AG04450 (cell line): ENCODE measurements around the gene ETV5. TPM values are rescaled to one million over a fixed set of nuclear protein-coding genes. Genes with fewer than 3 reads are reported as not detected.

Experiments
- CTCF ChIA-PET: fragments of 300-600, 350-600 bp; formaldehyde crosslinking; extraction: SDS; loops from one replicate; lab custom pipeline; 2022; ENCODE audit warnings: antibody characterized with exemption, inconsistent platforms; lab: Charles Lee
- POLR2A ChIA-PET: fragments of 350-600 bp; formaldehyde crosslinking; extraction: SDS; loops from one replicate; lab custom pipeline; 2021; ENCODE audit warnings: antibody characterized with exemption, inconsistent platforms; lab: Yijun Ruan, JAX
- DNase-seq: peaks from one replicate; pipeline ENCODE4 v3.0.0-alpha.2; 2011; ENCODE audit warnings: low read depth, low spot score
- H3K27ac ChIP-seq: one replicate; pipeline ENCODE4 v1.5.1; 2012; ENCODE audit warnings: low read depth, low read length, control low read depth
- H3K27me3 ChIP-seq: one replicate; pipeline ENCODE4 v1.6.0; 2012; ENCODE audit warnings: low read length; ENCODE audit not compliant: control insufficient read depth, insufficient read depth
- H3K4me3 ChIP-seq: 2 replicates; pipeline ENCODE4 v1.5.1; 2011; ENCODE audit warnings: mild to moderate bottlenecking, low read depth, low read length, control low read depth
- H3K9me3 ChIP-seq: 2 replicates; pipeline ENCODE4 v1.5.1; 2012; ENCODE audit warnings: low read length; ENCODE audit not compliant: control insufficient read depth, insufficient read depth
- polyA plus RNA-seq: library from polyadenylated mRNA; depleted of rRNA; stranded (reverse); fragments of >200 nt; gene quantifications from 2 replicates; pipeline ENCODE4 v1.2.3, GENCODE V29; 2011
- TF ChIP-seq, protein P1 (sequence below): IDR thresholded peaks from 2 replicates; pipeline ENCODE4 v1.5.1; 2011; ENCODE audit warnings: low read depth, low read length, control low read depth, inconsistent platforms

The ETV5 gene
- polyA plus RNA-seq, 1 experiment, result 33.7 TPM

DNA sequence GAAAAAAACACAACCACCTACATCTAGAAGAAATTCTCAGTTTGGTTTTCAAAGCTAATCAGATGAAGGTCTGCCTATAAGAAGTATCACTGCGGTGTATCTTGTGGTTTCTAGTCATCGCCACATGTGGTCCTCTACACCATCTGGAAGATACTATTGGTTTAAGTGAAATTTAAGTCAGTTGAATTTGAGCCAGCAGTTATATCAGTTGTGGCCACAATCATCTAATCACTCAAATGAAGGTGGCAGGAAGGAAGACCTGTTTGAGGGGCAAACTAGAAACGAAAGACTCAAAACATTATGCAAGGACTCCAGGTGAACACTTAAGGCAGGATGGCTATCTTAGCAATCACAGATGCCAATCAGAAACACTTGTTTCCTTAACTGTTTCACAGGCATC lies 48.7 kb downstream of the ETV5 start:
- ChIA-PET POLR2A (no interaction called here), CTCF (no interaction called here)
- Histone ChIP-seq H3K27ac (no peak overlapping the region), H3K4me3 (no peak overlapping the region), H3K27me3 (no peaks in the 10 kb centered on the region), H3K9me3 (no peaks in the 10 kb centered on the region)
- TF ChIP-seq, protein P1, sequence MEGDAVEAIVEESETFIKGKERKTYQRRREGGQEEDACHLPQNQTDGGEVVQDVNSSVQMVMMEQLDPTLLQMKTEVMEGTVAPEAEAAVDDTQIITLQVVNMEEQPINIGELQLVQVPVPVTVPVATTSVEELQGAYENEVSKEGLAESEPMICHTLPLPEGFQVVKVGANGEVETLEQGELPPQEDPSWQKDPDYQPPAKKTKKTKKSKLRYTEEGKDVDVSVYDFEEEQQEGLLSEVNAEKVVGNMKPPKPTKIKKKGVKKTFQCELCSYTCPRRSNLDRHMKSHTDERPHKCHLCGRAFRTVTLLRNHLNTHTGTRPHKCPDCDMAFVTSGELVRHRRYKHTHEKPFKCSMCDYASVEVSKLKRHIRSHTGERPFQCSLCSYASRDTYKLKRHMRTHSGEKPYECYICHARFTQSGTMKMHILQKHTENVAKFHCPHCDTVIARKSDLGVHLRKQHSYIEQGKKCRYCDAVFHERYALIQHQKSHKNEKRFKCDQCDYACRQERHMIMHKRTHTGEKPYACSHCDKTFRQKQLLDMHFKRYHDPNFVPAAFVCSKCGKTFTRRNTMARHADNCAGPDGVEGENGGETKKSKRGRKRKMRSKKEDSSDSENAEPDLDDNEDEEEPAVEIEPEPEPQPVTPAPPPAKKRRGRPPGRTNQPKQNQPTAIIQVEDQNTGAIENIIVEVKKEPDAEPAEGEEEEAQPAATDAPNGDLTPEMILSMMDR, result no peak
- DNase-seq, result no peak

GRCh38 chr3:186059192-186059591 lies 49.7 kb downstream of the ETV5 start:
- TF ChIP-seq, protein P1, result no peak
- no peak overlapping the region for H3K27ac ChIP-seq
- H3K9me3 ChIP-seq, result no peaks in the 10 kb centered on the region
- H3K27me3 ChIP-seq, result no peaks in the 10 kb centered on the region
- ChIA-PET CTCF (interaction anchor here (1.0 kb wide), 2 partner anchors 114 to 483 kb away, joined by 3 read pairs; no protein-coding TSS in a partner anchor), POLR2A (no interaction called here)
- no peak overlapping the region for H3K4me3 ChIP-seq
- DNase-seq, result no peak

DNA sequence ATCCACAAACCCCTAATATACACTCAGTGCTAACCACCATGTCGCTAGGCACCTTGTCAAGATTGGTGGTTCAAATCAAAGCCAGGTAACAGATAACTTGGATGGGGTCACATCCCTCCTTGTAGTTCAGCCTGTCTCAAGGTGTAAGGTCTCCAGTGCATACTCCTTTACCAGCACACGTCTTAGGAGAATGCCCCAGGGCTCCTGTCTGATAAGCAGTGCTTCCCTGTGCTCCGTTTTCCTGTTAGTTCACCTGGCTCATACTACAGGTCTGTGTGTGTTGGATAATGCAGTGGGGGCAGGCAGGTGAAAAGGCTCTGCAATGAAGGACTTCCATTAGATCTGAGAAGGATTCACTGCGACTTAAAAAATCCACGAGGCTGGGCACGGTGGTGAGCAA lies 50.7 kb downstream of the ETV5 start:
- Histone ChIP-seq H3K27ac (peak overlapping the region; percentile 84), H3K4me3 (no peak overlapping the region), H3K9me3 (no peaks in the 10 kb centered on the region), H3K27me3 (no peaks in the 10 kb centered on the region)
- DNase-seq, result no peak
- ChIA-PET CTCF (interaction anchor here (0.9 to 1.2 kb wide), 2 partner anchors 75 to 114 kb away, joined by 3 to 4 read pairs; no protein-coding TSS in a partner anchor), POLR2A (interaction anchor here (0.9 to 1.1 kb wide), 3 partner anchors 37 to 50 kb away, joined by 3 to 6 read pairs (median 5); no protein-coding TSS in a partner anchor)
- TF ChIP-seq, protein P1, result no peak

DNA sequence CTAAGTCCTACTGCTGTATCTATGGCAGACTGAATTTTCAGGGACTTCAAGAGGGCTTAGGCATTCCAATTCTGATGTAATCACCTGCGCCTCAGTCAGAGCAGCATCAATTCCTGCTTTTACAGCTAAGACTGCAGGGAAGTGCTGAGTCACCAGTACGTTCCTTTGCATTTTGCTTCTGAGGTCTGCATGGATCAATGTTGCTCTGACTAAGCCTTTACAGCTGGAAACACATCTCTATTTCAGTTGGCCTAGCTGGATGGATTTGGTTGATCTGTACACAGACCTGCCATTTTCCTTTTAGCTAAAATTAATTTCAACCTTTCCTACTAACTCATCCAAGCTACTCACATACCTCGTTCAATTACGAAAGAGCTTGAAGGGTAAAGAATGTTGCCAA lies 51.3 kb downstream of the ETV5 start:
- POLR2A ChIA-PET, result interaction anchor here (0.9 to 1.1 kb wide), 3 partner anchors 36 to 51 kb away, joined by 3 to 6 read pairs (median 5); no protein-coding TSS in a partner anchor
- Histone ChIP-seq H3K4me3 (no peak overlapping the region), H3K27me3 (no peaks in the 10 kb centered on the region), H3K27ac (peak overlapping the region; percentile 84), H3K9me3 (no peaks in the 10 kb centered on the region)
- peak; percentile 90 for DNase-seq
- TF ChIP-seq, protein P1, result no peak
- CTCF ChIA-PET, result interaction anchor here (0.9 to 1.2 kb wide), 2 partner anchors 74 to 114 kb away, joined by 3 to 4 read pairs; no protein-coding TSS in a partner anchor

DNA sequence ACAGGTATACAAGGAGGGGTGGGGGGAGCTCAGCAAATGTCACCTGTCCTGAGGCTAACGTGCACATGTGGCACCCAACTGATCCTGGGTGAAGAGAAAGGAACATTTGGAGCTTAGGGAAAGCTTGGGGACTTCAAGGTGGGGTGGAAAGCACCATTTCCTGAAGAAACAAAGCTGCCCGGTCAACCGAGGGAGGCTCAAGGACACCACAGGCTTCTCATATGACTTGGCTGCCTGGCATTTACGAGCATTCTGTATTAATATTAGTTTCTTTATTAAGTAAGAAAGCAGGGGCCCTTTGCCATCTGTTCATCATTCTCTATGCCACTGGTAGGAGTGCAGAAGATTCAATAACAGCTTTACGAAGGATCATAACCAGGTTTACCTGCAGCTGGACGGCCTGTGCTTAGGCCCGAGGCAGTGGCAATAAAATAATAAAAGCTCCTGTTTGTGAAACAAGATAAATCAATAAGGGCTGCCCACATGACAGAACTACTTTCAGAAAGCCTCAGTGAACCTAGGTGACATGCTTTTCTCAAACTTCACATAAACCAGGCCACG lies 54.0 kb downstream of the ETV5 start:
- no peak for DNase-seq
- ChIA-PET POLR2A (no interaction called here), CTCF (interaction anchor here (1.5 kb wide), 1 partner anchor 51 kb away, joined by 3 read pairs; no protein-coding TSS in a partner anchor)
- TF ChIP-seq, protein P1, result no peak
- Histone ChIP-seq H3K27me3 (no peaks in the 10 kb centered on the region), H3K27ac (no peak overlapping the region), H3K9me3 (no peaks in the 10 kb centered on the region), H3K4me3 (no peak overlapping the region)
